GM06990 (cell line): ENCODE data around the gene C15orf62.

Source experiments
- DNase-seq: peaks from one replicate; pipeline ENCODE4 v3.0.0-alpha.2; 2011; ENCODE audit not compliant: insufficient read length; ENCODE audit errors: extremely low read depth
- H3K27me3 ChIP-seq: replicated peaks from 2 replicates; pipeline ENCODE4 v1.6.0; 2011; ENCODE audit warnings: low read length; ENCODE audit not compliant: control insufficient read depth, insufficient read depth
- H3K36me3 ChIP-seq: 2 replicates; pipeline ENCODE4 v1.5.1; 2011; ENCODE audit warnings: low read length; ENCODE audit not compliant: control insufficient read depth, insufficient read depth
- H3K4me3 ChIP-seq: replicated peaks from 2 replicates; pipeline ENCODE4 v1.5.1; 2011; ENCODE audit warnings: low read depth, mild to moderate bottlenecking, control low read depth, low read length
- TF ChIP-seq, protein P1 (sequence below): IDR thresholded peaks from 2 replicates; pipeline ENCODE4 v1.5.1; 2011; ENCODE audit warnings: low read length, control low read depth, mild to moderate bottlenecking, inconsistent platforms; ENCODE audit not compliant: insufficient read depth, poor library complexity, severe bottlenecking

The C15orf62 gene

DNA sequence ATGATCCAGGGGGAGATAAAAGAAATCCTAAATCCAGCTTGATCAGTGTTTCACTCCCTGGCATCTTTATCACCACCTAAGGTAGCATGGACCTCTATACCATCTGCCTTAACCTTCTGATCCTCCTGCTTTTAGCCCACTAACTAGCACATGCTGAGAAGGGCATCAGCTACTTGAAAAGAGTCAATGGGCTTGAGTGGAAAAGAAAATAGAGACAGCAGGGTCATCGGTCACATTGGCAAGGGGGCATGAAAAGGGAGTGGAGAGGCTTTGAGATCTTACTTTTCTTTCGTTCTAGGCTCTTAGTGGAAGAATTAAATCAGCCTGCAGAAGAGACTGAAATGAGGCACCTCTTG is 36.9 kb downstream of the C15orf62 start:
- no peak for DNase-seq
- TF ChIP-seq, protein P1, sequence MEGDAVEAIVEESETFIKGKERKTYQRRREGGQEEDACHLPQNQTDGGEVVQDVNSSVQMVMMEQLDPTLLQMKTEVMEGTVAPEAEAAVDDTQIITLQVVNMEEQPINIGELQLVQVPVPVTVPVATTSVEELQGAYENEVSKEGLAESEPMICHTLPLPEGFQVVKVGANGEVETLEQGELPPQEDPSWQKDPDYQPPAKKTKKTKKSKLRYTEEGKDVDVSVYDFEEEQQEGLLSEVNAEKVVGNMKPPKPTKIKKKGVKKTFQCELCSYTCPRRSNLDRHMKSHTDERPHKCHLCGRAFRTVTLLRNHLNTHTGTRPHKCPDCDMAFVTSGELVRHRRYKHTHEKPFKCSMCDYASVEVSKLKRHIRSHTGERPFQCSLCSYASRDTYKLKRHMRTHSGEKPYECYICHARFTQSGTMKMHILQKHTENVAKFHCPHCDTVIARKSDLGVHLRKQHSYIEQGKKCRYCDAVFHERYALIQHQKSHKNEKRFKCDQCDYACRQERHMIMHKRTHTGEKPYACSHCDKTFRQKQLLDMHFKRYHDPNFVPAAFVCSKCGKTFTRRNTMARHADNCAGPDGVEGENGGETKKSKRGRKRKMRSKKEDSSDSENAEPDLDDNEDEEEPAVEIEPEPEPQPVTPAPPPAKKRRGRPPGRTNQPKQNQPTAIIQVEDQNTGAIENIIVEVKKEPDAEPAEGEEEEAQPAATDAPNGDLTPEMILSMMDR, result no peak
- Histone ChIP-seq H3K27me3 (no peaks in the 10 kb centered on the region), H3K4me3 (peak overlapping the region; percentile 96), H3K36me3 (peaks cover 4% of the 10 kb centered on the region)

DNA sequence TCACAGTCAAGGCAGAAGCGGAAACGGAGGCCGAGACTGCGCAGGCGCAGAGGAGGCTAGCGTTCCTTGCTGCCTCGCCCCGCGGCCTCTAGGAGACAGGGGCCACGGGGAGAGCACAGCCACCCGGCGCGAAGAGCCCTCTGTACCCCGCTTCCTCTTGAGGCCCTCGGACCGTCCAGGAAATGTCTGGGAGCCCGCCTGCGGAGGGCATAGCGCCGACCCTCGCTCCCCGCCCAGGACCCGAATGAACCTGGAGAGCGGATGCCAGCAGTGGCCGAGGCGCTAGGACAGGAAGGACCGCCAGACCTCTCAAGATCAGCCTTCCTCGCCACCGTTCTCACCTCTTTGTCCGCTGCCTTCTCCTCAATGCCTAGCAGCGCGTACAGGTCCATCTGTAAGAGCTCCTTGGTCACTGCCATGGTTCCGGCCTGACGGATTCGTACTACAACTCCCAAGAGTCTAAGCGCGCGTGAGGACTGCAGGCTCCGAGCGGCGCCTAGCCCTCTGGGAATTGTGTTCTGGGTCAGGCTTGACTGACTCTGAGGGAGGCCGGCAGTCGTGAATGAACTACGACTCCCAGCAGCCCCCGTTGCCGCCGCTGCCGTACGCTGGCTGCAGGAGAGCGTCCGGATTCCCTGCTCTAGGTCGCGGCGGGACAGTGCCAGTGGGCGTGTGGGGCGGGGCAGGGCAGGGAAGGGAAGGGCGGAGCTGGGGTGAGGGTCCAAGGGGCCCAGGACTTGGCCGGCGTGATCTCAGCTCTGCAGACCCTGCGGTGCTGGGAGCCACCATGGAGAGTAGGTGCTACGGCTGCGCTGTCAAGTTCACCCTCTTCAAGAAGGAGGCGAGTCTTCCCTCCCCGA is 37.5 kb downstream of the C15orf62 start, which contains the start of the genes DNAJC17 and ZFYVE19:
TSS of gene DNAJC17 (minus strand) at position 446 of the 860 bp plus-strand sequence. CDS start at position 419, 27 bp downstream.
TSS of gene ZFYVE19 (plus strand) at position 62 of the 860 bp plus-strand sequence. CDS start at position 563, 501 bp downstream.
- DNase-seq, result peak; percentile 92
- Histone ChIP-seq H3K36me3 (peaks cover 4% of the 10 kb centered on the region), H3K27me3 (no peaks in the 10 kb centered on the region), H3K4me3 (peak within 1 kb of the TSS; percentile 96)
- TF ChIP-seq, protein P1, result peak; percentile 12

DNA sequence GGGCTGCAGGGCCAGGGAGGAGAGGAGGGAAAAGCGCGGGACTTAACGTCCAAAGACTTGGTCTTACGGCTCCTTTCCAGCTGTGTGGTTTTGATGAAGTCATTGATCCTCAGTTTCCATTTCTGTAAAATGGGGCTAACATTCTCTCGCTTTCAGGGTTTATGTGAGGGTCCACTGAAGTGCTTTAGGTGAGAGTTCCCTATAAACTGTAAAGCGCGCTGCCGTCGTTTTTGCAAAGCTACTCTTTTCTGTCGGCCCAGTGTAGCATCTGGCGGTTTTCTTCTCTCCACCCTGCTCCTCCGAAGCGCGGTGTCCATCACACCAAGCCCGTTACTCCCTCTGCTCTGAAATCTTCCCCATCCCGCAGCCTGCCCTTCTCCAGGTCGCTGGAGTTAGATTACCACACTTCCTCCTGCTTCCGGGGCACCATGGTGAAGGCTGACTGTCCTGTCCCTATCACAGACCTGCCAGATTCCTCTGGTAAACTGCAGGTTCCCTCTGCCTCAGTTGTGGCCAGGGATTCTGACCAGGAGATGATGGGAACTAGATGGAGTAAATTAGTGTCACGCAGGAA is 38.2 kb downstream of the C15orf62 start:
- DNase-seq, result no peak
- Histone ChIP-seq H3K36me3 (peaks cover 1% of the 10 kb centered on the region; the same call in 1 of the 2 replicates), H3K27me3 (no peaks in the 10 kb centered on the region), H3K4me3 (peak overlapping the region; percentile 96)
- TF ChIP-seq, protein P1, result no peak

DNA sequence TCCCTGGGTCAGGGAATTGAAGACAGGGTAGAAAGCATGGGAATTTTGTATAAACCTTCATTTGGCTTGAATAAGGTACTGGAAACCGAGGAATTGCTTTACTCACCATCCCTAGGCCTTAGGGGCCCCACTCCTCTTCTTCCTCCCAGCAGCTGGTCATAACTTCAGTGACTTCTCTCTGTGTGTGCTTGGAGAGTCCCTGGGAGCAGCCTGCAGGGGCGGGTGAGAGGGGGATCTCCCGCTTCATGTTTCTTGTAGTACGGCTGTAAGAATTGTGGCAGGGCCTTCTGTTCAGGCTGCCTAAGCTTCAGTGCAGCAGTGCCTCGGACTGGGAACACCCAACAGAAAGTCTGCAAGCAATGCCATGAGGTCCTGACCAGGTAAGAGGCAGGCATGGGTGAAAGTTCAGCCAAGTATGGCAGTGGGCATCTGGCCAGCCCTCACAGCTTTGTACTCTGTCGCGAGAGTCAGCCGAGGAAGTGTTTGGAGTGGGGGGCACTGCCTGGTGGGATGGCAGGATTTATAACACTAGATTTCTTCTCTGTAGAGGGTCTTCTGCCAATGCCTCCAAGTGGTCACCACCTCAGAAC is 39.2 kb downstream of the C15orf62 start:
- Histone ChIP-seq H3K27me3 (no peaks in the 10 kb centered on the region), H3K4me3 (peak overlapping the region; percentile 34; the same call in 1 of the 2 replicates), H3K36me3 (peaks cover 6% of the 10 kb centered on the region; the same call in 1 of the 2 replicates)
- no peak for DNase-seq
- TF ChIP-seq, protein P1, result no peak

DNA sequence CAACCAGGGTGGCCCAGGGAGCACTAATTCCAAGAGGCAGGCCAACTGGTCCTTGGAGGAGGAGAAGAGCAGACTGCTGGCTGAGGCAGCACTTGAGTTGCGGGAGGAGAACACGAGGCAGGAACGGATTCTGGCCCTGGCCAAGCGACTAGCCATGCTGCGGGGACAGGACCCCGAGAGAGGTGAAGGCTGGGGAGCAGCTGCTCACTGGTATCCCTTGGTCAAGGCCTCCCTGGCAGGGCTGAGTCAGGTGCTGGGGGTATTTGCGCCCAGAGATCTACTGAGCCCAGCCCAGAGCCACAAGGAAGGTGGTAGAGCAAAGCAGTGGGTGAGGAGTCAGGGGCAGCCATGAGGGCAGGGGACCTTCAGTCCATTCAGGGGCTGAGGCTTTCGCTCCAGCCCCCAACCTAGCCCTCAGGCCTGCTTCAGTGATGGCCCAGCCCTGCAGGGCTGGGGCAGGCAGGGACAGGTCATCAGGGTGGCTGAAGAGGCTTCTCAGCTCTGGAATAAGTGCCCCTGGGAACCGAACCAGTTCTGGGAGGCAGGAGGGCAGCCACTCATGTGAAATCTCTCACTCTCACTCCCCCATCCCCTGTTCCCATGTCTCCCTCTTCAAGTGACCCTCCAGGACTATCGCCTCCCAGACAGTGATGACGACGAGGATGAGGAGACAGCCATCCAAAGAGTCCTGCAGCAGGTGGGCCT is 43.1 kb downstream of the C15orf62 start:
- H3K27me3 ChIP-seq, result no peaks in the 10 kb centered on the region
- H3K4me3 ChIP-seq, result no peak overlapping the region
- TF ChIP-seq, protein P1, result no peak
- DNase-seq, result no peak
- H3K36me3 ChIP-seq, result peaks cover 10% of the 10 kb centered on the region
